ENCODE data around the gene DHH.
A peak's percentile ranks its signal among the peaks of the same experiment; 100 is the strongest.

DHH gene

GRCh38 chr12:49130151-49131050 is 35.8 kb upstream of the DHH start:
- TF ChIP-seq CREB1 (IDR thresholded peaks at IDR 0.05; ENCODE audit: low read depth) = no peak
- peak; percentile 37; the same call in 1 of the 2 replicates for TF ChIP-seq RAD21 (IDR thresholded peaks at IDR 0.05; ENCODE audit: low read depth)
- TF ChIP-seq ZBTB7A (IDR thresholded peaks at IDR 0.05; ENCODE audit: low read depth) = no peak; the same call in 1 of the 2 replicates
- TF ChIP-seq TAF1 (IDR thresholded peaks at IDR 0.05; ENCODE audit: low read depth) = no peak; the same call in 1 of the 2 replicates
- no peak for TF ChIP-seq NFIC (IDR thresholded peaks at IDR 0.05)
- TF ChIP-seq TCF12 (IDR thresholded peaks at IDR 0.05; ENCODE audit: low read depth) = peak; percentile 67
- no peak; the same call in 1 of the 2 replicates for TF ChIP-seq EP300 (IDR thresholded peaks at IDR 0.05; ENCODE audit: borderline replicate concordance)
- peak; percentile 90 for TF ChIP-seq USF1 (IDR thresholded peaks at IDR 0.05)
- TF ChIP-seq MAX (IDR thresholded peaks at IDR 0.05) = peak; percentile 92
- TF ChIP-seq YY1 (IDR thresholded peaks at IDR 0.05; ENCODE audit: low read depth) = peak; percentile 79; the same call in 1 of the 2 replicates
- TF ChIP-seq FOXM1 (IDR thresholded peaks at IDR 0.05; ENCODE audit: borderline replicate concordance, low read depth) = peak; percentile 76
- no peak for TF ChIP-seq REST (IDR thresholded peaks at IDR 0.05; ENCODE audit: low read depth)
- peak; percentile 96 for TF ChIP-seq EGR1 (IDR thresholded peaks at IDR 0.05)
- TF ChIP-seq CEBPB (IDR thresholded peaks at IDR 0.05) = no peak
- TF ChIP-seq TEAD4 (IDR thresholded peaks at IDR 0.05) = peak; percentile 25; the same call in 1 of the 2 replicates

- TF ChIP-seq CREB1 (IDR thresholded peaks at IDR 0.05; ENCODE audit: low read depth) (no peak), CEBPB (IDR thresholded peaks at IDR 0.05) (no peak), EP300 (IDR thresholded peaks at IDR 0.05; ENCODE audit: borderline replicate concordance) (no peak), MAX (IDR thresholded peaks at IDR 0.05) (no peak)
Measured at GRCh38 chr12:49129332-49130150, 34.9 kb upstream of the DHH start.

GRCh38 chr12:49126852-49127763 is 32.5 kb upstream of the DHH start:
- TF ChIP-seq MAX (IDR thresholded peaks at IDR 0.05) (no peak), CEBPB (IDR thresholded peaks at IDR 0.05) (0 out of 2 replicates have a peak, but pooled peaks have one; percentile 1), ZBTB7A (IDR thresholded peaks at IDR 0.05; ENCODE audit: low read depth) (no peak), EGR1 (IDR thresholded peaks at IDR 0.05) (no peak), TAF1 (IDR thresholded peaks at IDR 0.05; ENCODE audit: low read depth) (no peak)

- TF ChIP-seq RAD21 (IDR thresholded peaks at IDR 0.05; ENCODE audit: low read depth) (peak; percentile 88), TCF12 (IDR thresholded peaks at IDR 0.05; ENCODE audit: low read depth) (no peak), CEBPB (IDR thresholded peaks at IDR 0.05) (no peak), YY1 (IDR thresholded peaks at IDR 0.05; ENCODE audit: low read depth) (no peak)
Measured at GRCh38 chr12:49121047-49121696, 26.6 kb upstream of the DHH start.

- TF ChIP-seq CEBPB (IDR thresholded peaks at IDR 0.05) (no peak), EGR1 (IDR thresholded peaks at IDR 0.05) (no peak), ZBTB7A (IDR thresholded peaks at IDR 0.05; ENCODE audit: low read depth) (no peak), TEAD4 (IDR thresholded peaks at IDR 0.05) (no peak), TCF12 (IDR thresholded peaks at IDR 0.05; ENCODE audit: low read depth) (no peak), MAX (IDR thresholded peaks at IDR 0.05) (no peak), CREB1 (IDR thresholded peaks at IDR 0.05; ENCODE audit: low read depth) (no peak), NFIC (IDR thresholded peaks at IDR 0.05) (no peak), YY1 (IDR thresholded peaks at IDR 0.05; ENCODE audit: low read depth) (no peak), USF1 (IDR thresholded peaks at IDR 0.05) (no peak), REST (IDR thresholded peaks at IDR 0.05; ENCODE audit: low read depth) (no peak), FOXM1 (IDR thresholded peaks at IDR 0.05; ENCODE audit: borderline replicate concordance, low read depth) (no peak), EP300 (IDR thresholded peaks at IDR 0.05; ENCODE audit: borderline replicate concordance) (no peak), RAD21 (IDR thresholded peaks at IDR 0.05; ENCODE audit: low read depth) (no peak), TAF1 (IDR thresholded peaks at IDR 0.05; ENCODE audit: low read depth) (no peak)
Measured at GRCh38 chr12:49111206-49111605, 16.6 kb upstream of the DHH start.

Measured in Ishikawa (cell line).